ENCODE results near the gene UBE2Z. TPM values are rescaled to one million over a fixed set of nuclear protein-coding genes. Genes with fewer than 3 reads are reported as not detected.

The UBE2Z gene
- total RNA-seq (2021), result 108 and 114 TPM in 2 replicates
- Bru-seq, nascent RNA, result percentile 95 among the genes with signal in this experiment
- BruChase-seq, experiment 1, labeled RNA remaining after a 2-hour chase, result percentile 97 among the genes with signal in this experiment
- percentile 96 among the genes with signal in this experiment for BruChase-seq, experiment 2, labeled RNA remaining after a 6-hour chase
- long read RNA-seq, full-length matches to known transcripts, result 163 of 202 reads
- long read RNA-seq, partial matches to known transcripts, result 26 of 202 reads
- long read RNA-seq, other reads (novel, unspliced or antisense), result 13 of 202 reads

- Histone ChIP-seq H3K27ac (ENCODE audit: low read depth, low read length, poor library complexity, severe bottlenecking) (peak within 1 kb of the TSS; percentile 94), H3K4me1 (ENCODE audit: insufficient read depth, low read length, poor library complexity, severe bottlenecking) (peaks cover 16% of the 10 kb centered on the region), H3K9me3 (ENCODE audit: low read depth, low read length, poor library complexity, severe bottlenecking) (no peaks in the 10 kb centered on the region), H3K4me3 (ENCODE audit: low read depth, low read length, poor library complexity, severe bottlenecking) (peak within 1 kb of the TSS; percentile 89), H3K27me3 (replicated peaks; ENCODE audit: insufficient read depth, low read depth, low read length, poor library complexity) (no peaks in the 10 kb centered on the region), H3K36me3 (ENCODE audit: insufficient read depth, low read length, poor library complexity, severe bottlenecking) (peaks cover 36% of the 10 kb centered on the region)
- no TSS peak for BruUV-seq (replicated peaks)
- CTCF ChIA-PET, result interaction anchor here (0.7 to 1.5 kb wide), 2 partner anchors 24 to 157 kb away, joined by 4 to 8 read pairs; no protein-coding TSS in a partner anchor
- peak; percentile 98 for DNase-seq (ENCODE audit: low spot score)
- peak; percentile 42 for TF ChIP-seq CTCF (conservative IDR thresholded peaks at IDR 0.05; ENCODE audit: low read depth, low read length)
- no peak for TF ChIP-seq EZH2 (IDR thresholded peaks at IDR 0.05; ENCODE audit: borderline replicate concordance, low read depth, low read length, poor library complexity, severe bottlenecking)
- intact Hi-C loops (cut with micrococcal nuclease; ENCODE audit: unreplicated experiment), result loop anchor here (10.0 kb wide), 1 partner anchor 287 kb away; no protein-coding TSS in a partner anchor
- POLR2A ChIA-PET (ENCODE audit: low non-redundant PET), result interaction anchor here (0.6 to 1.7 kb wide), 2 partner anchors 13 to 16 kb away, joined by 3 to 7 read pairs; partner anchors contain the start of gene ATP5MC1
These were observed at the start of gene UBE2Z for GRCh38 chr17:48908047-48908843. Gene UBE2Z (plus strand): TSS chr17:48908407. CDS start chr17:48908504, 97 bp downstream.

GRCh38 chr17:48860034-48860433, 48.2 kb upstream of the UBE2Z start:
- Histone ChIP-seq H3K9me3 (ENCODE audit: low read depth, low read length, poor library complexity, severe bottlenecking) (no peaks in the 10 kb centered on the region), H3K27ac (ENCODE audit: low read depth, low read length, poor library complexity, severe bottlenecking) (no peak overlapping the region), H3K27me3 (replicated peaks; ENCODE audit: insufficient read depth, low read depth, low read length, poor library complexity) (no peaks in the 10 kb centered on the region), H3K4me1 (ENCODE audit: insufficient read depth, low read length, poor library complexity, severe bottlenecking) (no peaks in the 10 kb centered on the region), H3K36me3 (ENCODE audit: insufficient read depth, low read length, poor library complexity, severe bottlenecking) (peaks cover 23% of the 10 kb centered on the region), H3K4me3 (ENCODE audit: low read depth, low read length, poor library complexity, severe bottlenecking) (no peak overlapping the region)
- no TSS peak for BruUV-seq (replicated peaks)
- no peak for DNase-seq (ENCODE audit: low spot score)
- CTCF ChIA-PET, result interaction anchor here (0.6 kb wide), 1 partner anchor 15 kb away, joined by 8 read pairs; no protein-coding TSS in a partner anchor
- TF ChIP-seq EZH2 (IDR thresholded peaks at IDR 0.05; ENCODE audit: borderline replicate concordance, low read depth, low read length, poor library complexity, severe bottlenecking), result no peak
- TF ChIP-seq CTCF (conservative IDR thresholded peaks at IDR 0.05; ENCODE audit: low read depth, low read length), result peak; percentile 31
- POLR2A ChIA-PET (ENCODE audit: low non-redundant PET), result no interaction called here
- intact Hi-C loops (cut with micrococcal nuclease; ENCODE audit: unreplicated experiment), result no loop called here

- no peak overlapping the region for H3K4me3 ChIP-seq (ENCODE audit: low read depth, low read length, poor library complexity, severe bottlenecking)
- no TSS peak for BruUV-seq (replicated peaks)
- H3K27me3 ChIP-seq (replicated peaks; ENCODE audit: insufficient read depth, low read depth, low read length, poor library complexity), result no peaks in the 10 kb centered on the region
- ChIA-PET POLR2A (ENCODE audit: low non-redundant PET) (no interaction called here), CTCF (interaction anchor here (0.5 to 0.6 kb wide), 2 partner anchors 15 to 22 kb away, joined by 8 read pairs; no protein-coding TSS in a partner anchor)
- H3K4me1 ChIP-seq (ENCODE audit: insufficient read depth, low read length, poor library complexity, severe bottlenecking), result no peaks in the 10 kb centered on the region
- H3K36me3 ChIP-seq (ENCODE audit: insufficient read depth, low read length, poor library complexity, severe bottlenecking), result peaks cover 23% of the 10 kb centered on the region
- no peak for DNase-seq (ENCODE audit: low spot score)
- intact Hi-C loops (cut with micrococcal nuclease; ENCODE audit: unreplicated experiment), result no loop called here
- no peak for TF ChIP-seq CTCF (conservative IDR thresholded peaks at IDR 0.05; ENCODE audit: low read depth, low read length)
- no peak for TF ChIP-seq EZH2 (IDR thresholded peaks at IDR 0.05; ENCODE audit: borderline replicate concordance, low read depth, low read length, poor library complexity, severe bottlenecking)
- no peak overlapping the region for H3K27ac ChIP-seq (ENCODE audit: low read depth, low read length, poor library complexity, severe bottlenecking)
- no peaks in the 10 kb centered on the region for H3K9me3 ChIP-seq (ENCODE audit: low read depth, low read length, poor library complexity, severe bottlenecking)
These were observed 47.8 kb upstream of the UBE2Z start for GRCh38 chr17:48860456-48860855.
